HG02943 (cell line): ENCODE data around the gene SPOCK2.

Source experiments
- ATAC-seq: cut with Tn5 transposase; IDR thresholded peaks from one replicate; pipeline ENCODE4 v1.9.1; 2021; ENCODE audit warnings: mild to moderate bottlenecking, low read depth, moderate library complexity; ENCODE audit not compliant: unreplicated experiment

Gene SPOCK2

GRCh38 chr10:72014785-72015480 lies 73.4 kb downstream of the SPOCK2 start:
- ATAC-seq: no peak

- no peak for ATAC-seq
These were observed 74.2 kb downstream of the SPOCK2 start for GRCh38 chr10:72014197-72014596.

- ATAC-seq: no peak
These were observed 75.0 kb downstream of the SPOCK2 start for GRCh38 chr10:72013202-72013945.

GRCh38 chr10:72012796-72013195 lies 75.6 kb downstream of the SPOCK2 start:
- no peak for ATAC-seq

- no peak for ATAC-seq
These were observed 76.3 kb downstream of the SPOCK2 start for GRCh38 chr10:72011976-72012512.

- ATAC-seq: no peak
These were observed 76.9 kb downstream of the SPOCK2 start for GRCh38 chr10:72011468-72011867.

- ATAC-seq: no peak
These were observed 77.3 kb downstream of the SPOCK2 start for GRCh38 chr10:72011016-72011415.

- no peak for ATAC-seq
These were observed 77.9 kb downstream of the SPOCK2 start for GRCh38 chr10:72010234-72010973.

- ATAC-seq: no peak
These were observed 78.8 kb downstream of the SPOCK2 start for GRCh38 chr10:72009425-72010081.

GRCh38 chr10:72009051-72009424 lies 79.3 kb downstream of the SPOCK2 start:
- ATAC-seq: no peak
